K562 (cell line): ENCODE data around the gene ZC3H10. TPM values are rescaled to one million over a fixed set of nuclear protein-coding genes. Genes with fewer than 3 reads are reported as not detected.

Experiments used
- ATAC-seq: fragments of 200-7000 bp; cut with Tn5 transposase; 3 replicates; pipeline ENCODE4 v1.9.1; 2020; ENCODE audit warnings: moderate library complexity
- BruUV-seq: library from RNA; stranded (reverse); fragments of 400-500 nt; replicated peaks from 2 replicates; lab custom pipeline; 2021; lab: Mats Ljungman, UMichigan
- CTCF ChIA-PET: fragments of 300-600 bp; formaldehyde crosslinking; extraction: SDS; loops from one replicate; lab custom pipeline; 2021; ENCODE audit warnings: low intra/inter-chr PET ratio; lab: Yijun Ruan, JAX
- POLR2A ChIA-PET: fragments of 300-600, 350-650 bp; sonication (Branson Sonifier 250); formaldehyde crosslinking; extraction: SDS; loops from one replicate; lab custom pipeline; 2021; ENCODE audit warnings: antibody characterized with exemption, inconsistent platforms; lab: Yijun Ruan, JAX
- DNase-seq, 4 experiments: peaks; one replicate each; pipeline versions ENCODE4 v3.0.0 to v3.0.0-alpha.2; 2011 to 2018; ENCODE audit warnings: low spot score in 3 of 4, mixed read lengths in 3 of 4; ENCODE audit errors: extremely low read depth in 1 of 4
- FAIRE-seq: peaks from 2 replicates; lab custom pipeline; 2011; peaks lifted over from hg19 to GRCh38; lab: Jason Lieb, UNC
- H2AFZ ChIP-seq: 2 replicates; pipeline ENCODE4 v1.6.0; 2011; ENCODE audit warnings: low read depth, low read length, control low read depth, inconsistent platforms
- H3K27ac ChIP-seq: fragments of 200-600 bp; 3 replicates; pipeline ENCODE4 v1.8.0; 2011; ENCODE audit warnings: low read depth, mild to moderate bottlenecking, control low read depth, inconsistent platforms, low read length, moderate library complexity, mixed read lengths; ENCODE audit errors: extremely low read depth
- H3K27me3 ChIP-seq, 2 experiments: fragments of 300-600 bp in 1 of 2; 2 replicates in 1 of 2; 3 replicates in 1 of 2; pipeline versions ENCODE4 v1.6.0 to v1.8.0; 2011; ENCODE audit warnings: inconsistent platforms in 2 of 2, low read length in 2 of 2, mild to moderate bottlenecking in 1 of 2, mixed read lengths in 1 of 2, moderate library complexity in 1 of 2; ENCODE audit not compliant: control insufficient read depth in 2 of 2, insufficient read depth in 2 of 2
- H3K36me3 ChIP-seq: fragments of 300-600 bp; 3 replicates; pipeline ENCODE4 v1.8.0; 2011; ENCODE audit warnings: mild to moderate bottlenecking, low read length, inconsistent platforms; ENCODE audit not compliant: control insufficient read depth, insufficient read depth
- H3K4me1 ChIP-seq, 2 experiments: fragments of 200-600 bp in 1 of 2; replicated peaks in 1 of 2; 2 replicates in 1 of 2; 3 replicates in 1 of 2; pipeline versions ENCODE4 v1.5.1 to v1.8.0; 2011; ENCODE audit warnings: inconsistent platforms in 2 of 2, low read length in 2 of 2, mild to moderate bottlenecking in 1 of 2, mixed read lengths in 1 of 2, moderate library complexity in 1 of 2; ENCODE audit not compliant: control insufficient read depth in 2 of 2, insufficient read depth in 2 of 2
- H3K4me2 ChIP-seq: 2 replicates; pipeline ENCODE4 v1.6.1; 2011; ENCODE audit warnings: low read length, control low read depth, inconsistent platforms, mixed read lengths; ENCODE audit not compliant: insufficient read depth
- H3K4me3 ChIP-seq: fragments of 200-600 bp; sonication (generic), shearing (Covaris generic); 2 replicates; pipeline ENCODE4 v1.5.1; 2016; ENCODE audit warnings: control low read depth, inconsistent platforms
- H3K79me2 ChIP-seq: fragments of 200-600 bp; 3 replicates; pipeline ENCODE4 v1.8.0; 2011; ENCODE audit warnings: low read length, inconsistent platforms; ENCODE audit not compliant: control insufficient read depth, insufficient read depth
- H3K9ac ChIP-seq, 2 experiments: 2 replicates each; pipeline versions ENCODE4 v1.6.0 to v1.6.1; 2011; ENCODE audit warnings: low read depth in 2 of 2, low read length in 2 of 2, control low read depth in 1 of 2, inconsistent platforms in 1 of 2, mild to moderate bottlenecking in 1 of 2, mixed read lengths in 1 of 2; ENCODE audit not compliant: insufficient read depth in 1 of 2
- H3K9me1 ChIP-seq: one replicate; pipeline ENCODE4 v1.6.0; 2011; ENCODE audit warnings: inconsistent platforms, mild to moderate bottlenecking, low read length, moderate library complexity; ENCODE audit not compliant: control insufficient read depth, insufficient read depth
- H3K9me3 ChIP-seq: replicated peaks from 2 replicates; pipeline ENCODE4 v1.5.1; 2011; ENCODE audit warnings: low read depth, low read length, inconsistent platforms; ENCODE audit not compliant: control insufficient read depth, insufficient read depth
- H4K20me1 ChIP-seq: replicated peaks from 2 replicates; pipeline ENCODE4 v1.6.1; 2011; ENCODE audit warnings: low read length, inconsistent platforms, mixed read lengths; ENCODE audit not compliant: control insufficient read depth, insufficient read depth
- BRD9 ChIP-seq: fragments of 450-650 bp; IDR thresholded peaks from 2 replicates; pipeline ENCODE4 v1.6.1; 2018; ENCODE audit warnings: low read depth; ENCODE audit not compliant: partially characterized antibody
- CTCF ChIP-seq, 3 experiments: IDR thresholded peaks in 2 of 3; conservative IDR thresholded peaks in 1 of 3; 2 replicates each; pipeline ENCODE4 v1.5.1; 2011 to 2012; ENCODE audit warnings: low read length in 3 of 3, mild to moderate bottlenecking in 3 of 3, control low read depth in 2 of 3, improper control_type of control experiment in 1 of 3, inconsistent platforms in 1 of 3, low read depth in 1 of 3, mixed read lengths in 1 of 3, moderate library complexity in 1 of 3; ENCODE audit not compliant: insufficient read depth in 2 of 3
- E2F1 ChIP-seq: sonication (generic); formaldehyde crosslinking; IDR thresholded peaks from 2 replicates; pipeline ENCODE4 v1.8.1; 2023; ENCODE audit warnings: mild to moderate bottlenecking, missing genetic modification reagents, moderate library complexity
- FOXP1 ChIP-seq: sonication (generic); formaldehyde crosslinking; IDR thresholded peaks from 2 replicates; pipeline ENCODE4 v1.8.0; 2022; ENCODE audit warnings: mild to moderate bottlenecking, missing genetic modification reagents
- NFE2 ChIP-seq: IDR thresholded peaks from 2 replicates; pipeline ENCODE4 v1.6.1; 2014; ENCODE audit warnings: antibody characterized with exemption, low read depth
- PKNOX1 ChIP-seq: fragments of 450-650 bp; IDR thresholded peaks from 2 replicates; pipeline ENCODE4 v1.6.1; 2016
- RBM17 ChIP-seq: fragments of 200-400 bp; formaldehyde crosslinking; IDR thresholded peaks from 2 replicates; pipeline ENCODE4 v1.6.1; 2017; ENCODE audit warnings: low read depth, mild to moderate bottlenecking, low read length, borderline replicate concordance
- SMAD4 ChIP-seq: fragments of 250-450 bp; sonication (Bioruptor Pico); conservative IDR thresholded peaks from 2 replicates; pipeline ENCODE4 v1.8.0; 2021; ENCODE audit warnings: inconsistent platforms, mild to moderate bottlenecking, moderate library complexity
- SRF ChIP-seq, 2 experiments: fragments of 250-450, 450-650 bp in 1 of 2; sonication (Bioruptor Pico) in 1 of 2; sonication (generic) in 1 of 2; formaldehyde crosslinking; IDR thresholded peaks; 2 replicates each; pipeline versions ENCODE4 v1.5.0 to v1.5.1; 2020 to 2022; ENCODE audit warnings: mild to moderate bottlenecking in 1 of 2, missing genetic modification reagents in 1 of 2
- ZNF184 ChIP-seq: sonication (generic); formaldehyde crosslinking; IDR thresholded peaks from 2 replicates; pipeline ENCODE4 v1.5.0; 2020; ENCODE audit warnings: missing genetic modification reagents
- ZNF263 ChIP-seq: sonication (generic); formaldehyde crosslinking; IDR thresholded peaks from 2 replicates; pipeline ENCODE4 v1.8.0; 2022; ENCODE audit warnings: mild to moderate bottlenecking, missing genetic modification reagents, borderline replicate concordance
- WGBS: fragments of 100-300 bp; shearing (Covaris generic); methylation state at CpG from one replicate; pipeline ENCODE4 v1.1.6; 2016; ENCODE audit warnings: low coverage, mixed read lengths; ENCODE audit not compliant: insufficient coverage; ENCODE audit errors: missing lambda C conversion rate; 5-methylcytosine and 5-hydroxymethylcytosine counted together
- in situ Hi-C: fragments of 300-500 bp; cut with MboI; formaldehyde crosslinking; loops from 4 replicates; pipeline ENCODE4 v1.15.0; 2018; ENCODE audit warnings: inconsistent platforms, mixed read lengths
- intact Hi-C: fragments of 100-400 bp; cut with micrococcal nuclease; formaldehyde crosslinking; loops from 2 replicates; pipeline ENCODE4 v1.14.2; 2022
- polyA plus RNA-seq, 8 experiments: library from polyadenylated mRNA; depleted of rRNA in 4 of 8; stranded (reverse) in 5 of 8; unstranded in 3 of 8; fragments of >200 nt; fragmentation: Nextera tagmentation in 2 of 8; fragmentation: Illumina TruSeq in 1 of 8; extraction: Ambion mirVana in 2 of 8; extraction: Trizol in 1 of 8; gene quantifications; 2 replicates each; pipeline versions ENCODE4 v1.2.1 to v1.2.3, GENCODE V29; 2011 to 2014; ENCODE audit warnings: inconsistent platforms in 1 of 8, missing spikeins in 1 of 8
- total RNA-seq, 7 experiments: library from RNA; depleted of rRNA in 6 of 7; stranded (reverse); fragments of >200 nt in 6 of 7; fragmentation: Illumina TruSeq in 2 of 7; extraction: Trizol in 2 of 7; gene quantifications; 2 replicates each; pipeline versions ENCODE4 v1.2.1 to v1.2.3, GENCODE V29; 2011 to 2021; ENCODE audit warnings: low replicate concordance in 1 of 7

ZC3H10 gene
- total and polyA plus RNA-seq, 9 of the 15 experiments (the other 6 are each of a cell fraction or from before 2014, with no cell fraction given), result 0.31 to 4.1 (median 1.6) TPM

DNA sequence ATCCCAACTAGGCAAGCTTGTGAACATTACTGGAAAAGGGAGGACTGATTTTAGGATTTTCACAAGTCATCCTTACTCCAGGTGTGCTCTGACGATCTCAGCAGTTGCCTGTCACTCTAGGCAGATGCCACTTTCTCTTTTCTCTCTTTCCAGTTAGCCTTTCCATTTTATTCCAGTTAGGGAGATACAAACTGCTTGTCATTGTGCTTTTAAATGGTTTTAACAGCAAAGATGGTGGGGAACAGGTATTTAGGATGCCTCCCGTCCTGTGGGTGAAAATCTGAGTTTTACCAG lies 12.5 kb upstream of the ZC3H10 start:
- H3K36me3 ChIP-seq, result peaks cover 54% of the 10 kb centered on the region
- in situ Hi-C loops, result no loop called here
- whole genome bisulfite sequencing, result 0% methylated on average over 2 of the region's 2 CpGs

More for the DNA sequence above, 12.5 kb upstream of the ZC3H10 start:
- TF ChIP-seq SMAD4 (CRISPR knock-in tag) (no peak), BRD9 (peak; percentile 9), RBM17 (no peak), CTCF (IDR thresholded peaks at IDR 0.05 in 2 of 3, conservative IDR thresholded peaks at IDR 0.05 in 1 of 3; ENCODE audit: insufficient read depth in 2 of 3, low read depth in 1 of 3, low read length in 3 of 3) (0 out of 6 replicates have a peak, but pooled peaks of 1 of the 3 experiments have one; percentile 4), FOXP1 (CRISPR knock-in tag) (0 out of 2 replicates have a peak, but pooled peaks have one; percentile 5), PKNOX1 (peak; percentile 79), ZNF263 (CRISPR knock-in tag) (peak; percentile 81; the same call in 1 of the 2 replicates), SRF (CRISPR knock-in tag; IDR thresholded peaks at IDR 0.05) (0 out of 4 replicates have a peak, but pooled peaks of 1 of the 2 experiments have one; percentile 2), ZNF184 (peak; percentile 96), E2F1 (CRISPR knock-in tag) (no peak), NFE2 (0 out of 2 replicates have a peak, but pooled peaks have one; percentile 26)
- TF ChIP-seq, all 486 proteins: peak for 8
- BruUV-seq, result no TSS peak
- Histone ChIP-seq H3K4me3 (peak overlapping the region; percentile 97), H3K9ac (peak overlapping the region; percentile 98 to 99), H3K4me1 (peaks cover 11 to 25% of the 10 kb centered on the region in 2 experiments; a peak in 4 of 5 replicates), H3K9me3 (0 out of 2 replicates have a peak, but pooled peaks cover 5% of the 10 kb centered on the region), H3K9me1 (no peaks in the 10 kb centered on the region), H3K27ac (peak overlapping the region; percentile 99), H3K27me3 (no peaks in the 10 kb centered on the region), H2AFZ (no peak overlapping the region), H4K20me1 (peaks cover 10% of the 10 kb centered on the region), H3K79me2 (peaks cover 47% of the 10 kb centered on the region), H3K4me2 (peak overlapping the region; percentile 99)
- DNase-seq (peak in 1 of 4 experiments; percentile 2), FAIRE-seq (peak; percentile 11), ATAC-seq (no peak)
- CTCF ChIA-PET, result no interaction called here
- POLR2A ChIA-PET, result interaction anchor here (1.2 to 7.8 kb wide), 3 partner anchors 9 to 25 kb away, joined by 5 to 125 read pairs (median 10); partner anchors contain the start of genes RPL41 and ZC3H10
- intact Hi-C loops, result loop anchor here (2.0 kb wide), 1 partner anchor 23 kb away; no protein-coding TSS in a partner anchor
